ENCODE results near the gene MYBPHL.

DNA sequence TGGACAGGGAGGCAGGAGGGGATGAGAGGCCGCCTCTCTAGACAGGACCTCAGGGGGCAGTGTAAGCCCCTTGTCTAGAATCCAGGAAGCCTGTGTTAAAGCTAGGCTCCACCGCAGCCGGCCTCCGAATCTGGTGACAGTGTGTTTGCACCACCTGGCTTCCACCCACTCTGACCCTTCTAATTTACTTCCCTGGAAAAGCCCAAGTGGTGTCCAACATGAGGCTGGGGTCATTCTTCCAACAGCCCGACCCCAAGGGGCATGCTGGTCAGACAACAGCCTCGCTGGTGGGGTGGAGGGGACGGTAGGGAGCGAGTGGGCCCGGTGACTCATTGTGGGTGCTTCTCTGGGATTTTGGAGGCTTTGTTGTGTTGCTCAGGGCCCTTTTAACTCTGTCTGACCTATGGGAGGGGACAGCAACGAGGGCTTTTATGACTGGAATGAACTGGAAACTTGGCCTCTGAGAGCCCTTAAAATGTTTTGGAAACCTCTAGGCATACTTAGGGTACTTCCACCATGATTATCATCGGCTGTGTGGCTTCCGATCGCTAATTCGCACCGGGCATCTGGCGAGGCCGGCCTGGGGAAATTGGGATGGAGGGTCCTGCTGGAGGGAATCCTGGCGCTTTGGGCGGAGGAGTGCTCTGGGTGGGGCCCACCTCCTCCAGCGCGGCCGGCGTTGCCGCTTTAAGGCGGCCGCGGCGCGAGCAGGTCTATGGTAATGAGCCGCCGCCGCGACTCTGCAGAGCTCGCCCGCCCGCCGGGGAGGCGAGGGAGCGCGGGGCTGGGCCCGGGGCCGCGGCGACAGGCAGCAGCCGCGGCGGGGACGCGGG lies 57.8 kb downstream of the MYBPHL start, which contains the start of gene CELSR2:
- TF ChIP-seq, protein P1, sequence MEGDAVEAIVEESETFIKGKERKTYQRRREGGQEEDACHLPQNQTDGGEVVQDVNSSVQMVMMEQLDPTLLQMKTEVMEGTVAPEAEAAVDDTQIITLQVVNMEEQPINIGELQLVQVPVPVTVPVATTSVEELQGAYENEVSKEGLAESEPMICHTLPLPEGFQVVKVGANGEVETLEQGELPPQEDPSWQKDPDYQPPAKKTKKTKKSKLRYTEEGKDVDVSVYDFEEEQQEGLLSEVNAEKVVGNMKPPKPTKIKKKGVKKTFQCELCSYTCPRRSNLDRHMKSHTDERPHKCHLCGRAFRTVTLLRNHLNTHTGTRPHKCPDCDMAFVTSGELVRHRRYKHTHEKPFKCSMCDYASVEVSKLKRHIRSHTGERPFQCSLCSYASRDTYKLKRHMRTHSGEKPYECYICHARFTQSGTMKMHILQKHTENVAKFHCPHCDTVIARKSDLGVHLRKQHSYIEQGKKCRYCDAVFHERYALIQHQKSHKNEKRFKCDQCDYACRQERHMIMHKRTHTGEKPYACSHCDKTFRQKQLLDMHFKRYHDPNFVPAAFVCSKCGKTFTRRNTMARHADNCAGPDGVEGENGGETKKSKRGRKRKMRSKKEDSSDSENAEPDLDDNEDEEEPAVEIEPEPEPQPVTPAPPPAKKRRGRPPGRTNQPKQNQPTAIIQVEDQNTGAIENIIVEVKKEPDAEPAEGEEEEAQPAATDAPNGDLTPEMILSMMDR (IDR thresholded peaks at IDR 0.05): no peak
- no peak for TF ChIP-seq POLR2A (IDR thresholded peaks at IDR 0.05)
